H1 (cell line): ENCODE data around the gene CAVIN2. TPM values are rescaled to one million over a fixed set of nuclear protein-coding genes. Genes with fewer than 3 reads are reported as not detected.

Experiments
- RAD21 ChIP-seq, 2 experiments: IDR thresholded peaks in 1 of 2; conservative IDR thresholded peaks in 1 of 2; 2 replicates each; pipeline ENCODE4 v1.6.1; 2011; ENCODE audit warnings: low read depth in 2 of 2, low read length in 2 of 2, improper control_type of control experiment in 1 of 2, inconsistent platforms in 1 of 2, mild to moderate bottlenecking in 1 of 2, moderate library complexity in 1 of 2
- polyA plus RNA-seq, 7 experiments: library from polyadenylated mRNA; depleted of rRNA in 3 of 7; stranded (reverse) in 5 of 7; unstranded in 2 of 7; fragments of >200 nt in 5 of 7; fragments of 200-250 nt in 2 of 7; gene quantifications; 1 replicate in 5 of 7; 2 replicates in 1 of 7; 4 replicates in 1 of 7; pipeline versions ENCODE4 v1.2.1 to v1.2.3, GENCODE V29; 2011 to 2013; ENCODE audit warnings: missing spikeins in 2 of 7, mixed read lengths in 2 of 7
- total RNA-seq: library from RNA; stranded (reverse); fragmentation: NEBNext Ultra II Directional; extraction: Animal tissue kit (Norgen Biotek cat#: 25700); gene quantifications from 2 replicates; pipeline ENCODE4 v1.2.1, GENCODE V29; 2021

CAVIN2 gene
- total and polyA plus RNA-seq, 2 of the 8 experiments (the other 6 are each of a cell fraction or from before 2014, with no cell fraction given) = 0.03 TPM; not detected in 1

DNA sequence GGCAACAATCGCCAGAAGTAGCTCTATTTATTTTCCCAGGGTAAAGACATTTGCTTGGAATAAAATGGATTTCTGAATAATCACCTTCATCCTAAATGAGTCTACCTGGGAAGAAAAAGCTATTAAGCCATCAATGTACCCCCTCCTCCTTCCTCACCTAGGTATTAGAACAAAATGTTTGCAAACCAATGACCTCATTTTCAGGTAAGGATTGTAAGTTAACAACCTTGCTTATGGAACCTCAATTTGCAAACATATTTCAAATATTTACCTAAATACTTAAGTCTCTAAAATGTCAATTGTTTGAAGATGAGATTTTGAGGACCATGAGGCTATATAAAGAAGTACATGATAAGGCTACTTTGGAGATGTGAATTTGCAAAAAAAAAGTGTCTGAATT lies 43.9 kb downstream of the CAVIN2 start (continued):
- TF ChIP-seq RAD21 (IDR thresholded peaks at IDR 0.05 in 1 of 2, conservative IDR thresholded peaks at IDR 0.05 in 1 of 2; ENCODE audit: low read depth in 2 of 2, low read length in 2 of 2) = no peak
- TF ChIP-seq, all 59 proteins: peak for 0
